ENCODE measurements around the gene HTR2C.

Gene HTR2C

GRCh38 chrX:114800719-114801118 is 216.8 kb downstream of the HTR2C start:
- no peak; the same call in 2 of the 3 replicates for ATAC-seq
- TF ChIP-seq, protein P1, sequence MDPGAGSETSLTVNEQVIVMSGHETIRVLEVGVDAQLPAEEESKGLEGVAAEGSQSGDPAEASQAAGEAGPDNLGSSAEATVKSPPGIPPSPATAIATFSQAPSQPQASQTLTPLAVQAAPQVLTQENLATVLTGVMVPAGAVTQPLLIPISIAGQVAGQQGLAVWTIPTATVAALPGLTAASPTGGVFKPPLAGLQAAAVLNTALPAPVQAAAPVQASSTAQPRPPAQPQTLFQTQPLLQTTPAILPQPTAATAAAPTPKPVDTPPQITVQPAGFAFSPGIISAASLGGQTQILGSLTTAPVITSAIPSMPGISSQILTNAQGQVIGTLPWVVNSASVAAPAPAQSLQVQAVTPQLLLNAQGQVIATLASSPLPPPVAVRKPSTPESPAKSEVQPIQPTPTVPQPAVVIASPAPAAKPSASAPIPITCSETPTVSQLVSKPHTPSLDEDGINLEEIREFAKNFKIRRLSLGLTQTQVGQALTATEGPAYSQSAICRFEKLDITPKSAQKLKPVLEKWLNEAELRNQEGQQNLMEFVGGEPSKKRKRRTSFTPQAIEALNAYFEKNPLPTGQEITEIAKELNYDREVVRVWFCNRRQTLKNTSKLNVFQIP (CRISPR knock-in tag; IDR thresholded peaks at IDR 0.05; ENCODE audit: borderline replicate concordance, low read depth) = no peak
- TF ChIP-seq RARB (CRISPR knock-in tag; IDR thresholded peaks at IDR 0.05) (no peak), ISL1 (CRISPR knock-in tag; IDR thresholded peaks at IDR 0.05) (no peak), OSR1 (CRISPR knock-in tag; IDR thresholded peaks at IDR 0.05) (no peak), ZNF70 (CRISPR knock-in tag; IDR thresholded peaks at IDR 0.05) (no peak), SNAI2 (CRISPR knock-in tag; IDR thresholded peaks at IDR 0.05) (no peak), ARNTL (CRISPR knock-in tag; IDR thresholded peaks at IDR 0.05; ENCODE audit: borderline replicate concordance, low read depth) (no peak), ESRRG (CRISPR knock-in tag; IDR thresholded peaks at IDR 0.05) (no peak), ZFP3 (CRISPR knock-in tag; IDR thresholded peaks at IDR 0.05) (no peak), TOX (CRISPR knock-in tag; IDR thresholded peaks at IDR 0.05; ENCODE audit: borderline replicate concordance) (no peak), ZFP30 (CRISPR knock-in tag; IDR thresholded peaks at IDR 0.05) (no peak), PPARA (CRISPR knock-in tag; IDR thresholded peaks at IDR 0.05; ENCODE audit: borderline replicate concordance) (no peak), ZC3H10 (CRISPR knock-in tag; IDR thresholded peaks at IDR 0.05) (no peak), TCF4 (CRISPR knock-in tag; IDR thresholded peaks at IDR 0.05; ENCODE audit: borderline replicate concordance) (no peak), BACH2 (CRISPR knock-in tag; IDR thresholded peaks at IDR 0.05; ENCODE audit: borderline replicate concordance) (no peak), CSRNP3 (CRISPR knock-in tag; IDR thresholded peaks at IDR 0.05) (no peak), CSDC2 (CRISPR knock-in tag; IDR thresholded peaks at IDR 0.05) (no peak)
- TF ChIP-seq, protein P2, sequence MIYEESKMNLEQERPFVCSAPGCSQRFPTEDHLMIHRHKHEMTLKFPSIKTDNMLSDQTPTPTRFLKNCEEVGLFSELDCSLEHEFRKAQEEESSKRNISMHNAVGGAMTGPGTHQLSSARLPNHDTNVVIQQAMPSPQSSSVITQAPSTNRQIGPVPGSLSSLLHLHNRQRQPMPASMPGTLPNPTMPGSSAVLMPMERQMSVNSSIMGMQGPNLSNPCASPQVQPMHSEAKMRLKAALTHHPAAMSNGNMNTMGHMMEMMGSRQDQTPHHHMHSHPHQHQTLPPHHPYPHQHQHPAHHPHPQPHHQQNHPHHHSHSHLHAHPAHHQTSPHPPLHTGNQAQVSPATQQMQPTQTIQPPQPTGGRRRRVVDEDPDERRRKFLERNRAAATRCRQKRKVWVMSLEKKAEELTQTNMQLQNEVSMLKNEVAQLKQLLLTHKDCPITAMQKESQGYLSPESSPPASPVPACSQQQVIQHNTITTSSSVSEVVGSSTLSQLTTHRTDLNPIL (CRISPR knock-in tag; IDR thresholded peaks at IDR 0.05; ENCODE audit: low read depth) = no peak
- TF ChIP-seq, protein P3, sequence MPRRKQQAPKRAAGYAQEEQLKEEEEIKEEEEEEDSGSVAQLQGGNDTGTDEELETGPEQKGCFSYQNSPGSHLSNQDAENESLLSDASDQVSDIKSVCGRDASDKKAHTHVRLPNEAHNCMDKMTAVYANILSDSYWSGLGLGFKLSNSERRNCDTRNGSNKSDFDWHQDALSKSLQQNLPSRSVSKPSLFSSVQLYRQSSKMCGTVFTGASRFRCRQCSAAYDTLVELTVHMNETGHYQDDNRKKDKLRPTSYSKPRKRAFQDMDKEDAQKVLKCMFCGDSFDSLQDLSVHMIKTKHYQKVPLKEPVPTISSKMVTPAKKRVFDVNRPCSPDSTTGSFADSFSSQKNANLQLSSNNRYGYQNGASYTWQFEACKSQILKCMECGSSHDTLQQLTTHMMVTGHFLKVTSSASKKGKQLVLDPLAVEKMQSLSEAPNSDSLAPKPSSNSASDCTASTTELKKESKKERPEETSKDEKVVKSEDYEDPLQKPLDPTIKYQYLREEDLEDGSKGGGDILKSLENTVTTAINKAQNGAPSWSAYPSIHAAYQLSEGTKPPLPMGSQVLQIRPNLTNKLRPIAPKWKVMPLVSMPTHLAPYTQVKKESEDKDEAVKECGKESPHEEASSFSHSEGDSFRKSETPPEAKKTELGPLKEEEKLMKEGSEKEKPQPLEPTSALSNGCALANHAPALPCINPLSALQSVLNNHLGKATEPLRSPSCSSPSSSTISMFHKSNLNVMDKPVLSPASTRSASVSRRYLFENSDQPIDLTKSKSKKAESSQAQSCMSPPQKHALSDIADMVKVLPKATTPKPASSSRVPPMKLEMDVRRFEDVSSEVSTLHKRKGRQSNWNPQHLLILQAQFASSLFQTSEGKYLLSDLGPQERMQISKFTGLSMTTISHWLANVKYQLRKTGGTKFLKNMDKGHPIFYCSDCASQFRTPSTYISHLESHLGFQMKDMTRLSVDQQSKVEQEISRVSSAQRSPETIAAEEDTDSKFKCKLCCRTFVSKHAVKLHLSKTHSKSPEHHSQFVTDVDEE (CRISPR knock-in tag; IDR thresholded peaks at IDR 0.05) = no peak

GRCh38 chrX:114819509-114819908 is 235.6 kb downstream of the HTR2C start:
- TF ChIP-seq CSDC2 (CRISPR knock-in tag; IDR thresholded peaks at IDR 0.05) = no peak
- TF ChIP-seq CSRNP3 (CRISPR knock-in tag; IDR thresholded peaks at IDR 0.05) = no peak
- TF ChIP-seq GLIS3 (CRISPR knock-in tag; IDR thresholded peaks at IDR 0.05) = no peak
- no peak for TF ChIP-seq ESRRG (CRISPR knock-in tag; IDR thresholded peaks at IDR 0.05)
- TF ChIP-seq ZC3H10 (CRISPR knock-in tag; IDR thresholded peaks at IDR 0.05) = no peak
- no peak for TF ChIP-seq BACH2 (CRISPR knock-in tag; IDR thresholded peaks at IDR 0.05; ENCODE audit: borderline replicate concordance)
- TF ChIP-seq ZNF8 (CRISPR knock-in tag; IDR thresholded peaks at IDR 0.05) = no peak
- no peak for TF ChIP-seq PATZ1 (CRISPR knock-in tag; IDR thresholded peaks at IDR 0.05; ENCODE audit: borderline replicate concordance)
- no peak for TF ChIP-seq TCF4 (CRISPR knock-in tag; IDR thresholded peaks at IDR 0.05; ENCODE audit: borderline replicate concordance)
- TF ChIP-seq PPARA (CRISPR knock-in tag; IDR thresholded peaks at IDR 0.05; ENCODE audit: borderline replicate concordance) = no peak
- no peak for TF ChIP-seq ARNTL (CRISPR knock-in tag; IDR thresholded peaks at IDR 0.05; ENCODE audit: borderline replicate concordance, low read depth)
- no peak for TF ChIP-seq ZFP3 (CRISPR knock-in tag; IDR thresholded peaks at IDR 0.05)
- TF ChIP-seq, protein P2 (CRISPR knock-in tag; IDR thresholded peaks at IDR 0.05; ENCODE audit: low read depth) = no peak
- TF ChIP-seq ISL1 (CRISPR knock-in tag; IDR thresholded peaks at IDR 0.05) = no peak
- no peak for TF ChIP-seq TOX (CRISPR knock-in tag; IDR thresholded peaks at IDR 0.05; ENCODE audit: borderline replicate concordance)
- TF ChIP-seq ZFP30 (CRISPR knock-in tag; IDR thresholded peaks at IDR 0.05) = no peak
- no peak for TF ChIP-seq ZNF565 (CRISPR knock-in tag; conservative IDR thresholded peaks at IDR 0.05; ENCODE audit: low read depth)
- TF ChIP-seq RARB (CRISPR knock-in tag; IDR thresholded peaks at IDR 0.05) = no peak
- TF ChIP-seq, protein P1 (CRISPR knock-in tag; IDR thresholded peaks at IDR 0.05; ENCODE audit: borderline replicate concordance, low read depth) = no peak
- ATAC-seq = no peak

Data from SK-N-SH treated with all-trans-retinoic acid at 6 μM for 48 hours (cell line).